Transverse colon (tissue), 4 donors: Measurements from ENCODE around the gene SNRPE. TPM values are rescaled to one million over a fixed set of nuclear protein-coding genes. Genes with fewer than 3 reads are reported as not detected.

ENCODE experiments used
- DNase-seq: peaks from one replicate; pipeline ENCODE4 v3.0.0-alpha.2; 2019
- H3K27ac ChIP-seq, 4 donors: fragments of 200-600 bp; sonication (generic); 2 replicates each; pipeline ENCODE4 v1.5.1; 2016 to 2018; ENCODE audit warnings: inconsistent platforms in 4 of 4
- H3K27me3 ChIP-seq: fragments of 200-600 bp; sonication (generic); 2 replicates; pipeline ENCODE4 v1.5.1; 2017; ENCODE audit warnings: inconsistent platforms
- H3K36me3 ChIP-seq, 4 donors: fragments of 200-600 bp; sonication (generic); 2 replicates each; pipeline ENCODE4 v1.5.1; 2017 to 2019; ENCODE audit warnings: inconsistent platforms in 4 of 4
- H3K4me1 ChIP-seq, 4 donors: fragments of 200-600 bp; sonication (generic); 2 replicates each; pipeline ENCODE4 v1.5.1; 2017 to 2020; ENCODE audit warnings: inconsistent platforms in 4 of 4
- H3K4me3 ChIP-seq, 4 donors: fragments of 200-600 bp; sonication (generic); 1 replicate in 1 of 4; 2 replicates in 3 of 4; pipeline versions ENCODE4 v1.5.1 to v1.6.1; 2017 to 2019; ENCODE audit warnings: inconsistent platforms in 4 of 4
- H3K9me3 ChIP-seq, 2 donors: fragments of 200-600 bp; sonication (generic); 2 replicates each; pipeline ENCODE4 v1.5.1; 2017 to 2019; ENCODE audit warnings: inconsistent platforms in 2 of 2
- EP300 ChIP-seq: sonication (generic); formaldehyde crosslinking; IDR thresholded peaks from one replicate; pipeline ENCODE4 v1.6.1; 2017; ENCODE audit warnings: antibody characterized with exemption, low read depth
- POLR2A ChIP-seq: fragments of 450-650 bp; IDR thresholded peaks from one replicate; pipeline ENCODE4 v1.6.1; 2016; ENCODE audit warnings: antibody characterized with exemption, mild to moderate bottlenecking, moderate library complexity
- POLR2AphosphoS5 ChIP-seq, 3 donors: sonication (generic); formaldehyde crosslinking; IDR thresholded peaks; one replicate each; pipeline ENCODE4 v1.6.1; 2016; ENCODE audit warnings: antibody characterized with exemption in 3 of 3
- WGBS, 2 donors: methylation state at CpG; one replicate each; pipeline ENCODE4 v1.1.5; 2018; ENCODE audit warnings: low coverage in 1 of 2; 5-methylcytosine and 5-hydroxymethylcytosine counted together
- in situ Hi-C, 4 donors: fragments of 200-750 bp; cut with MboI; loops; one replicate each; pipeline versions ENCODE4 v1.15.0 to v1.15.1; 2017; ENCODE audit warnings: low sequenced_read_pairs in 3 of 4, low pct_ligation_motif_present in 1 of 4, low pct_unique_long_range_greater_than_20kb in 1 of 4
- intact Hi-C: fragments of 100-400 bp; cut with DNase I; formaldehyde crosslinking; loops from one replicate; pipeline ENCODE4 v1.15.1; 2023; ENCODE audit warnings: low total_unique reads
- total RNA-seq, 4 donors: library from RNA; depleted of rRNA; stranded (reverse); fragments of >200 nt; gene quantifications; one replicate each; pipeline ENCODE4 v1.1.0, GENCODE V29; 2016
- TF ChIP-seq, protein P1 (sequence below), 5 experiments: fragments of 200-600 bp in 3 of 5; fragments of 450-650 bp in 2 of 5; sonication (generic) in 3 of 5; IDR thresholded peaks; 1 replicate in 2 of 5; 2 replicates in 3 of 5; pipeline ENCODE4 v1.5.1; 2016 to 2017; ENCODE audit warnings: antibody characterized with exemption in 5 of 5, inconsistent platforms in 3 of 5, mild to moderate bottlenecking in 2 of 5, moderate library complexity in 1 of 5

Gene SNRPE
- total RNA-seq, 4 donors from 2014 or later = 3.0 to 30.2 (median 24.0) TPM; not detected in 1

DNA sequence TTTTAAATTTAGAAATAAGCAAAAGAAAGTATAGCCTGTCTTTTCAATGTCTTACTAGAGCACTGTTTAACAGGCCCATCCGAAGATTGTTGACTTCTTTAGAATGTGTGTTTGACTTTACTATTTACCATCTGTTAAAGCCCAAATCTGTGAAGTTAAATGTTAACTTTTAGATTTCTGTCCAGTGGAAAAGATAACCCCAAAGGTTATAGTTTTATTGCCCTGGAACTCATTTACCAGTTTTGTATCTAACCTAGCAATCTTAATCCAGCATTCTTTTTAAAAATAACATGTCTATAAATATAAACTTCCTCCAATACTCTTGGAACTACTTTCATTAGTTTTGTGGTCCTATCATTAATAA, 37.9 kb downstream of the SNRPE start:
- H3K27ac ChIP-seq = no peak overlapping the region
- H3K27me3 ChIP-seq = no peaks in the 10 kb centered on the region
- peaks cover 8% of the 10 kb centered on the region in 2 donors for H3K9me3 ChIP-seq
- in situ Hi-C loops = no loop called here
- no peak for DNase-seq
- WGBS, 2 donors = 38 to 45% methylated on average over 1 of the region's 1 CpG
- TF ChIP-seq, protein P1, sequence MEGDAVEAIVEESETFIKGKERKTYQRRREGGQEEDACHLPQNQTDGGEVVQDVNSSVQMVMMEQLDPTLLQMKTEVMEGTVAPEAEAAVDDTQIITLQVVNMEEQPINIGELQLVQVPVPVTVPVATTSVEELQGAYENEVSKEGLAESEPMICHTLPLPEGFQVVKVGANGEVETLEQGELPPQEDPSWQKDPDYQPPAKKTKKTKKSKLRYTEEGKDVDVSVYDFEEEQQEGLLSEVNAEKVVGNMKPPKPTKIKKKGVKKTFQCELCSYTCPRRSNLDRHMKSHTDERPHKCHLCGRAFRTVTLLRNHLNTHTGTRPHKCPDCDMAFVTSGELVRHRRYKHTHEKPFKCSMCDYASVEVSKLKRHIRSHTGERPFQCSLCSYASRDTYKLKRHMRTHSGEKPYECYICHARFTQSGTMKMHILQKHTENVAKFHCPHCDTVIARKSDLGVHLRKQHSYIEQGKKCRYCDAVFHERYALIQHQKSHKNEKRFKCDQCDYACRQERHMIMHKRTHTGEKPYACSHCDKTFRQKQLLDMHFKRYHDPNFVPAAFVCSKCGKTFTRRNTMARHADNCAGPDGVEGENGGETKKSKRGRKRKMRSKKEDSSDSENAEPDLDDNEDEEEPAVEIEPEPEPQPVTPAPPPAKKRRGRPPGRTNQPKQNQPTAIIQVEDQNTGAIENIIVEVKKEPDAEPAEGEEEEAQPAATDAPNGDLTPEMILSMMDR (IDR thresholded peaks at IDR 0.05) = no peak
- TF ChIP-seq POLR2A (no peak), EP300 (no peak), POLR2AphosphoS5 (IDR thresholded peaks at IDR 0.05) (no peak)
- intact Hi-C loops = no loop called here
- H3K4me3 ChIP-seq = no peak overlapping the region
- no peaks in the 10 kb centered on the region for H3K36me3 ChIP-seq
- peaks cover 0 to 16% (median 8%) of the 10 kb centered on the region in 4 donors for H3K4me1 ChIP-seq

DNA sequence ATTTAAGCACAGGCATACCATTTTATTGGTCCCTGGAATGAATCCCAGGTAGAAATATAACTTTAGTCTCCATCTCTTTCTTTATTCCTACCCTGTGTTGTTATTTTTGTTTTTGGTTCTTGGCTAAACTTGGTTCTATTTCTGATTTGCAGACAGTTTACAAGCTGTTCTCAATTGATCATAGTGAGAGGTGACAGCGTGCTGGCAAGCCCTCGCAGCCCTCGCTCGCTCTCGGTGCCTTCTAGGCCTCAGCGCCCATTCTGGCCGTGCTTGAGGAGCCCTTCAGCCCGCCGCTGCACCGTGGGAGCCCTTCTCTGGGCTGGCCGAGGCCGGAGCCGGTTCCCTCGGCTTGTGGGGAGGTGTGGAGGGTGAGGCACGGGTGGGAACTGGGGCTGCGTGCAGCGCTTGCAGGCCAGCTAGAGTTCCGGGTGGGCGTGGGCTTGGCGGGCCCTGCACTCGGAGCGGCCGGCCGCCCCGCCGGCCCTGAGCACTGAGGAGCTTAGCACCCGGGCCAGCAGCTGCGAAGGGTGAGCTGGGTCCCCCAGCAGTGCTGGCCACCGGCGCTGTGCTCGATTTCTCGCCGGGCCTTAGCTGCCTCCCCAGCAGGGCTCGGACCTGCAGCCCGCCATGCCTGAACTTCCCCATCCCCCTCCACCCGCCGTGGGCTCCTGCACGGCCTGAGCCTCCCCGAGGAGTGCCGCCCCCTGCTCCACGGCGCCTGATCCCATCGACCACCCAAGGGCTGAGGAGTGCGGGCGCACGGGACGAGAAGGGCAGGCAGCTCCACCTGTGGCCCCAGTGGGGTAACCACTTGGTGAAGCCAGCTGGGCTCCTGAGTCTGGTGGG, 38.7 kb downstream of the SNRPE start:
- intact Hi-C loops (no loop called here), in situ Hi-C loops (no loop called here)
- no peak for DNase-seq
- TF ChIP-seq POLR2A = no peak
- TF ChIP-seq, protein P1 (IDR thresholded peaks at IDR 0.05) = no peak
- no peak for TF ChIP-seq EP300
- TF ChIP-seq POLR2AphosphoS5 (IDR thresholded peaks at IDR 0.05) = no peak
- Histone ChIP-seq H3K4me3 (no peak overlapping the region), H3K4me1 (peaks cover 0 to 16% (median 8%) of the 10 kb centered on the region in 4 donors), H3K9me3 (peaks cover 0 to under 1% of the 10 kb centered on the region in 2 donors), H3K27ac (no peak overlapping the region), H3K27me3 (no peaks in the 10 kb centered on the region), H3K36me3 (no peaks in the 10 kb centered on the region)
- 91 to 95% methylated on average over 8 to 42 of the region's 47 CpGs for WGBS, 2 donors

DNA sequence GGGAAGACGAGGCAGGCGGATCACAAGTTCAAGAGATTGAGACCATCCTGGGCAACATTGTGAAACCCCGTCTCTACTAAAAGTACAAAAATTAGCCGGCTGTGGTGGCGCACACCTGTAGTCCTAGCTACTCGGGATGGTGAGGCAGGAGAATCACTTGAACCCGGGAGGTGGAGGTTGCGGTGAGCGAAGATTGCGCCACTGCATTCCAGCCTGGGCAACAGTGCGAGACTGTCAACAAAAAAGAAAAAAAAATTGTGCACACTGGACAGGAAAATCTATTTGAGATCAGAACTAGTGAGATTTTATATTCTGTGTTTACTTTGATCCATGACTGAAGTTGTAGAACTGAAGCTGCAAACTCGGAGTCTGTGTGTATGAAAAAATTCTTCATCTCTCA, 40.2 kb downstream of the SNRPE start:
- 85 to 90% methylated on average over 9 to 12 of the region's 12 CpGs for WGBS, 2 donors
- TF ChIP-seq POLR2AphosphoS5 (IDR thresholded peaks at IDR 0.05) (no peak), POLR2A (no peak), EP300 (no peak)
- TF ChIP-seq, protein P1 (IDR thresholded peaks at IDR 0.05) = no peak

DNA sequence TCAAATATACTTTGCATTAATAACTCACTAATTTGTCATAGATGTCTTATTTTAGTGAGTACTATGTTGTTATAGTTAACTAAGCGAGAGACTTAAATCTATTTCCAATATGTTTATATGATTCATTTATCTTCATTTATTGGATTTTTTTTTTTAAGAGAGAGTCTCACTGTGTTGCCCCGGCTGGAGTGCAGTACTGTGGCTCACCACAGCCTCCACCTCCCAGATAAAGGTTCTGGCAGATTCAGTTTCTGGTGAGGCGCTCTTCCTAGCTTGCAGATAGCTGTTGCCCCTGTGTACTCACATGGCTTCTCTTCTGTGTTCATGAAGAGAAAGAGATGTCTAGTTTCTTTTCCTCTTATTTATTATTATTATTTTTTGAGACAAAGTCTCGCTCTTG, 43.9 kb downstream of the SNRPE start:
- intact Hi-C loops = no loop called here
- Histone ChIP-seq H3K4me3 (no peak overlapping the region), H3K36me3 (no peaks in the 10 kb centered on the region), H3K27ac (no peak overlapping the region), H3K9me3 (no peaks in the 10 kb centered on the region), H3K4me1 (no peaks in the 10 kb centered on the region), H3K27me3 (no peaks in the 10 kb centered on the region)
- no peak for DNase-seq
- in situ Hi-C loops = no loop called here
- TF ChIP-seq, protein P1 (IDR thresholded peaks at IDR 0.05) = no peak
- TF ChIP-seq POLR2AphosphoS5 (IDR thresholded peaks at IDR 0.05) = no peak
- TF ChIP-seq EP300 = no peak
- no peak for TF ChIP-seq POLR2A
- WGBS, 2 donors = 85 to 86% methylated on average over 1 to 4 of the region's 4 CpGs

More for the DNA sequence above, 40.2 kb downstream of the SNRPE start:
- intact Hi-C loops (no loop called here), in situ Hi-C loops (no loop called here)
- Histone ChIP-seq H3K27me3 (no peaks in the 10 kb centered on the region), H3K27ac (no peak overlapping the region), H3K4me3 (no peak overlapping the region), H3K36me3 (no peaks in the 10 kb centered on the region), H3K9me3 (no peaks in the 10 kb centered on the region), H3K4me1 (peaks cover 0 to 16% (median 8%) of the 10 kb centered on the region in 4 donors)
- no peak for DNase-seq
